Thyroid gland (tissue), 4 donors: Measurements from ENCODE around the gene JAM2. TPM values are rescaled to one million over a fixed set of nuclear protein-coding genes. Genes with fewer than 3 reads are reported as not detected.
"Not testable (repeated sequence)": the region's sequence is repeated elsewhere in the genome, so short reads cannot be mapped to it uniquely, and the experiment has no call there.

Source experiments
- DNase-seq, 2 donors: peaks; one replicate each; pipeline ENCODE4 v3.0.0-alpha.2; 2019
- H3K27ac ChIP-seq, 3 donors: fragments of 200-600 bp; sonication (generic); 1 replicate in 2 of 3; 2 replicates in 1 of 3; pipeline ENCODE4 v1.5.1; 2016 to 2019; ENCODE audit warnings: mild to moderate bottlenecking in 1 of 3, moderate library complexity in 1 of 3
- H3K27me3 ChIP-seq: fragments of 200-600 bp; sonication (generic); one replicate; pipeline ENCODE4 v1.5.1; 2019
- H3K36me3 ChIP-seq, 2 donors: fragments of 200-600 bp; sonication (generic); one replicate each; pipeline ENCODE4 v1.5.1; 2016 to 2019
- H3K4me1 ChIP-seq, 2 donors: fragments of 200-600 bp; sonication (generic); one replicate each; pipeline ENCODE4 v1.5.1; 2017 to 2019
- H3K4me3 ChIP-seq, 3 donors: fragments of 200-600 bp; sonication (generic); replicated peaks in 1 of 3; 1 replicate in 2 of 3; 2 replicates in 1 of 3; pipeline ENCODE4 v1.5.1; 2016; ENCODE audit warnings: mild to moderate bottlenecking in 1 of 3
- H3K9me3 ChIP-seq: fragments of 200-600 bp; sonication (generic); one replicate; pipeline ENCODE4 v1.5.1; 2017
- CTCF ChIP-seq, 6 experiments: fragments of 200-600 bp in 3 of 6; fragments of 450-650 bp in 3 of 6; sonication (generic) in 3 of 6; IDR thresholded peaks; one replicate each; pipeline ENCODE4 v1.5.1; 2016 to 2019; ENCODE audit warnings: antibody characterized with exemption in 6 of 6, mild to moderate bottlenecking in 2 of 6, inconsistent platforms in 1 of 6, moderate library complexity in 1 of 6
- POLR2A ChIP-seq, 2 donors: fragments of 450-650 bp; IDR thresholded peaks; one replicate each; pipeline ENCODE4 v1.6.1; 2017; ENCODE audit warnings: antibody characterized with exemption in 2 of 2, mild to moderate bottlenecking in 2 of 2, moderate library complexity in 1 of 2
- WGBS, 2 donors: methylation state at CpG; one replicate each; pipeline ENCODE4 v1.1.5; 2017; 5-methylcytosine and 5-hydroxymethylcytosine counted together
- intact Hi-C: fragments of 100-400 bp; cut with DNase I; formaldehyde crosslinking; loops from one replicate; pipeline ENCODE4 v1.15.1; 2023
- total RNA-seq, 4 donors: library from RNA; depleted of rRNA; stranded (reverse); fragments of >200 nt; gene quantifications; one replicate each; pipeline ENCODE4 v1.2.3, GENCODE V29; 2016

Gene JAM2
- total RNA-seq, 4 donors from 2014 or later = 4.5 to 10.5 (median 7.3) TPM

DNA sequence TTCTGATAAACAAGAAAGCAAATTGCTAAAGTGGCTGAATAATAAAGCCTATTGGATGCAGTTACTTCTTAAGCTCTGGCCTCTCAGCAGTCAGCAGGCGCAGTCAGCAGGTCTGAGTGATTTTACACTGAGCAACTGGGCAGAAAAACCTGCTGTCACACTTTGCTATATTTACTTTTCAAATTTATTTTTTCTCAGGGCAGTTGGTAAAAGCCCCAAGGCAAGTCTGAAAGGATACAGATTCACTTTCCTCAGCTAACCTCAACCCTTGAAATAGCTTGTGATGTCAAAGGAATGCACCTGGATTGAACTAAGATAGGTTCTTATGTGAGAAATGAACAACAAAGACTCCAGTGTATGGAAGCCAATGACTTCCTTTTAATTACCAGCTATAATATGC, 61.7 kb downstream of the JAM2 start:
- DNase-seq = no peak
- WGBS, 2 donors = 90 to 96% methylated on average over 1 of the region's 1 CpG
- Histone ChIP-seq H3K27me3 (no peaks in the 10 kb centered on the region), H3K27ac (peak overlapping the region in 1 of 3 donors; percentile 19), H3K4me1 (no peaks in the 10 kb centered on the region), H3K36me3 (no peaks in the 10 kb centered on the region), H3K4me3 (no peak overlapping the region), H3K9me3 (no peaks in the 10 kb centered on the region)
- no peak for TF ChIP-seq CTCF (IDR thresholded peaks at IDR 0.05)
- no peak for TF ChIP-seq POLR2A (IDR thresholded peaks at IDR 0.05)
- intact Hi-C loops = no loop called here

- Histone ChIP-seq H3K4me1 (no peaks in the 10 kb centered on the region), H3K4me3 (no peak overlapping the region), H3K36me3 (no peaks in the 10 kb centered on the region), H3K9me3 (no peaks in the 10 kb centered on the region), H3K27me3 (no peaks in the 10 kb centered on the region), H3K27ac (peak overlapping the region in 1 of 3 donors; percentile 19)
- no peak for TF ChIP-seq POLR2A (IDR thresholded peaks at IDR 0.05)
- TF ChIP-seq CTCF (IDR thresholded peaks at IDR 0.05) = no peak
- 72 to 73% methylated on average over 4 of the region's 4 CpGs for WGBS, 2 donors
- intact Hi-C loops = no loop called here
- DNase-seq = no peak
Observed at GRCh38 chr21:25701529-25701928, 62.5 kb downstream of the JAM2 start.

- DNase-seq = peak; percentile 37 to 39
Observed at GRCh38 chr21:25708467-25709065, 69.5 kb downstream of the JAM2 start.

GRCh38 chr21:25709684-25710265, 70.7 kb downstream of the JAM2 start:
- H3K36me3 ChIP-seq = no peaks in the 10 kb centered on the region
- intact Hi-C loops = loop anchor here (2.0 kb wide), 1 partner anchor 101 kb away; no protein-coding TSS in a partner anchor
- 86 to 89% methylated on average over 5 of the region's 5 CpGs for WGBS, 2 donors
- no peaks in the 10 kb centered on the region for H3K4me1 ChIP-seq
- no peak overlapping the region for H3K27ac ChIP-seq
- no peaks in the 10 kb centered on the region for H3K27me3 ChIP-seq
- H3K9me3 ChIP-seq = no peaks in the 10 kb centered on the region
- no peak for TF ChIP-seq POLR2A (IDR thresholded peaks at IDR 0.05)
- no peak for TF ChIP-seq CTCF (IDR thresholded peaks at IDR 0.05)
- H3K4me3 ChIP-seq = no peak overlapping the region
- no peak for DNase-seq

More at GRCh38 chr21:25708467-25709065, 69.5 kb downstream of the JAM2 start:
- Histone ChIP-seq H3K36me3 (no peaks in the 10 kb centered on the region), H3K27me3 (no peaks in the 10 kb centered on the region), H3K27ac (no peak overlapping the region), H3K4me3 (no peak overlapping the region), H3K9me3 (no peaks in the 10 kb centered on the region), H3K4me1 (no peaks in the 10 kb centered on the region)
- TF ChIP-seq POLR2A (IDR thresholded peaks at IDR 0.05) (no peak), CTCF (IDR thresholded peaks at IDR 0.05) (peak; percentile 50 to 81 (median 62))
- 53 to 58% methylated on average over 7 of the region's 7 CpGs for WGBS, 2 donors
- intact Hi-C loops = loop anchor here (2.0 kb wide), 1 partner anchor 100 kb away; no protein-coding TSS in a partner anchor

GRCh38 chr21:25710550-25710949, 71.5 kb downstream of the JAM2 start:
- 87% methylated on average over 5 of the region's 5 CpGs for WGBS, 2 donors
- DNase-seq = no peak
- Histone ChIP-seq H3K9me3 (no peaks in the 10 kb centered on the region), H3K36me3 (no peaks in the 10 kb centered on the region), H3K4me3 (no peak overlapping the region), H3K27ac (no peak overlapping the region), H3K4me1 (no peaks in the 10 kb centered on the region), H3K27me3 (no peaks in the 10 kb centered on the region)
- TF ChIP-seq CTCF (IDR thresholded peaks at IDR 0.05) = no peak
- TF ChIP-seq POLR2A (IDR thresholded peaks at IDR 0.05) = no peak
- intact Hi-C loops = no loop called here

GRCh38 chr21:25714066-25714465, 75.0 kb downstream of the JAM2 start:
- intact Hi-C loops, H3K4me1 ChIP-seq, DNase-seq, H3K4me3 ChIP-seq, H3K27ac ChIP-seq, H3K36me3 ChIP-seq, H3K9me3 ChIP-seq, H3K27me3 ChIP-seq: not testable (repeated sequence)
- 99% methylated on average over 10 of the region's 10 CpGs for WGBS, 2 donors
